ENCODE measurements around the gene CALM3.
A peak's percentile ranks its signal among the peaks of the same experiment; 100 is the strongest.

- TF ChIP-seq CTCF (IDR thresholded peaks at IDR 0.05), result peak in 2 of 3 donors; percentile 11 to 81
- TF ChIP-seq POLR2A (IDR thresholded peaks at IDR 0.05), result no peak
Measured at GRCh38 chr19:46614114-46614722, 13.1 kb downstream of the CALM3 start.
